GM19397 (cell line): ENCODE measurements around the gene MESD.

ENCODE experiments used
- ATAC-seq: cut with Tn5 transposase; IDR thresholded peaks from one replicate; pipeline ENCODE4 v1.9.1; 2021; ENCODE audit warnings: mild to moderate bottlenecking, moderate library complexity; ENCODE audit not compliant: unreplicated experiment

The MESD gene

GRCh38 chr15:80940851-80941250 is 48.8 kb downstream of the MESD start:
- no peak for ATAC-seq

GRCh38 chr15:80940331-80940730 is 49.3 kb downstream of the MESD start:
- no peak for ATAC-seq

DNA sequence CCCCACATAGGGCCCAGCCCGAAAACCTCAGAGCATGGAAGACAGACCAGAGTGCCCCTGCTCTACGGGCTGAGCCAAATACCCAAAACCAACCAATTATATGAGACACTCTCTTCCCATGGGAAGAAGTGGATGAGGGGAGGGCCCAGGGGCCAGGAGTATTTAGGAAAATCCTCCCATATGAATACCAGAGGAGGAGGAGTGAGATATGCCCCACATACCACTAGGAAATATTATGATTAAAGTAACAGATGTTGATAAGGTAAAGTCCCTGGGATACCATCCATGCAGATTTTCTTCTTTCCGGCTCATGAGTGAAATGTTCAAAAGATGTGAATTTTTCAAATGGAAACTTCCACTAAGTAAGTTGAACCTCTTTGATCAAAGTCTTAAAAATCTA is 50.4 kb downstream of the MESD start:
- no peak for ATAC-seq

GRCh38 chr15:80937718-80938117 is 51.9 kb downstream of the MESD start:
- no peak for ATAC-seq

DNA sequence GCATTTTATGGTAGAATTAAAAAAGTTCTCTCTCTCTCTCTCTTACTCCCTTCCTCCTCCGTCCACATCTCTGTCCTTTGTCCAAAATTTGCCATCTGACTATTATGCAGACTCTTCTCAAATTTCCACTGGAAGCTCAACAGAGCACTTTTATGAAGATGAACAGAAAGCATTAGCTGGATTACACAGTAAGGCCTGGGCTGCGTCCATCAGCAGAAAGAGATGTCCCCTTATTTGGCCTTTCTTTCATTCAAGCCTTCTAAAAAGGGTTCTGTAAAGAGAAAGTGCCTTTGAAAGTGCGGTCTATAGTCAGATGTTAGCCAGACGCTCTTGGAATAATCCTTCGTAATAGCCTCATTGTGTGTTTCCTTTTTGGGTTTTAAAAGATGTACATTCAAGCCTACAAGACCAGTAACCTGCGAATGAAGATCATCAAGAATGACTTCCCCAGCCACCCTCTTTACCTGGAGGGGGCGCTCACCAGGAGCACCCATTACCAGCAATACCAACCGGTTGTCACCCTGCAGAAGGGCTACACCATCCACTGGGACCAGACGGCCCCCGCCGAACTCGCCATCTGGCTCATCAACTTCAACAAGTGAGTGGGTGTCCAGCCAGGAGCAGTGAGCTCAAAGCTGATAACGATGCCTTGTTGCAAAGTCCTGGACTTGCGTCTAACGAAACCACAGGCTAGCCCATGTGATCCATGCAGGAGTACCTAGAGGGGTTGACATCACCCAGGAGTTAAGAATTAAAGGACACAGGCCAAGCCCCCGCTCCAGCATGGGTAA is 53.1 kb downstream of the MESD start:
- ATAC-seq = no peak

DNA sequence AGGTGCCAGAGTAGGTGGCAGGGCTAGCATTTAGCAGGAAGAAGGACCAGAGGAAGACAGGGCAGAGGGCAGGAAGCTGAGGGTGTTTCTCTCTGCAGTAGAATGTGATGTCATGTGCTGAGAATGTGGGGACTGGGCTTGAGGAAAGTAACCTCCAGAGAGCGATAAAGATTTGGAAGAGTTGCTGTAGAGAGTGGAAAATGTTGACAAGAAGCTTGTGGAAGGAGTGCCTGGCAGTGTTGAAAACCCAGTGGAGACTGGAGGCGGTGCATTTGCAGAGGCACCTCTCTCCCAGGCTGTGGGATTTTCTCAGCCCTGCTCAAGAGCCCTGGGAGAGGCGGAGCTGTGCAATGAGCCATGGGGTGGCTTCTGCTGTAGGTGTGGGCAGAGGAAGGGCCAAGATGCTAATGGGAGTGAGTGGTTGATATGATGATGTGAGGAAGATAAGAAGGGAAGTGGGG is 54.8 kb downstream of the MESD start:
- no peak for ATAC-seq

DNA sequence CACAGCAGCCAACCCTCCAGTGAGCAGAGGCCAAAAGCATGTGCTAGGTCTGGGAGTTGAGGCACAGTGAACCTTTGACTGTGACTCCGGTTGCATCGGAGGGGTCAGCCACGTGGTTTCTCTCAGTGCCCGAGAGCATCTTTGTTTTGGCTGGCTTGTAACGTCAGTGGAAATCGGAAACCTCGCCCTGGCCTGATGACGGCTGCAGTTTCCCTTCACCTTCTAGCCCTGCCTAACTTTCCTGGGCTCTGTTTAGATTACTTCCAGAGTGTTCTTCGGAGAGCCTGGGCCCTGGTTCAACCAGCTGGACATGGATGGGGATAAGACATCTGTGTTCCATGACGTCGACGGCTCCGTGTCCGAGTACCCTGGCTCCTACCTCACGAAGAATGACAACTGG is 56.6 kb downstream of the MESD start:
- ATAC-seq = no peak

DNA sequence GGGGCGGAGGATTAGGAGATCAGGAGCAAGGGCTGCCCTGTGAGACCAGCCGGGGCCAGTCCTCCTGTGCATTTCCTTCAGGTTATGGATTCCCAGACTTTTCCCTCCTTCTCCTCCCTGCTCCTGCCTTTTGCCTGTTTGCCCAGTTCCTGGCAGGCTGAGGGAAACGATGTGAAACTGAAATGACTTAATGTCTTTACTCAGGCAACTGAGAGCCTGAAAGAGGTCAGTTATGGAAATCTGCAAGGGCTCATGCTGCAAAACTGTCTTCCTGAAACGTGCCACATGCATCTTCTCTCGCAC is 57.2 kb downstream of the MESD start:
- no peak for ATAC-seq

DNA sequence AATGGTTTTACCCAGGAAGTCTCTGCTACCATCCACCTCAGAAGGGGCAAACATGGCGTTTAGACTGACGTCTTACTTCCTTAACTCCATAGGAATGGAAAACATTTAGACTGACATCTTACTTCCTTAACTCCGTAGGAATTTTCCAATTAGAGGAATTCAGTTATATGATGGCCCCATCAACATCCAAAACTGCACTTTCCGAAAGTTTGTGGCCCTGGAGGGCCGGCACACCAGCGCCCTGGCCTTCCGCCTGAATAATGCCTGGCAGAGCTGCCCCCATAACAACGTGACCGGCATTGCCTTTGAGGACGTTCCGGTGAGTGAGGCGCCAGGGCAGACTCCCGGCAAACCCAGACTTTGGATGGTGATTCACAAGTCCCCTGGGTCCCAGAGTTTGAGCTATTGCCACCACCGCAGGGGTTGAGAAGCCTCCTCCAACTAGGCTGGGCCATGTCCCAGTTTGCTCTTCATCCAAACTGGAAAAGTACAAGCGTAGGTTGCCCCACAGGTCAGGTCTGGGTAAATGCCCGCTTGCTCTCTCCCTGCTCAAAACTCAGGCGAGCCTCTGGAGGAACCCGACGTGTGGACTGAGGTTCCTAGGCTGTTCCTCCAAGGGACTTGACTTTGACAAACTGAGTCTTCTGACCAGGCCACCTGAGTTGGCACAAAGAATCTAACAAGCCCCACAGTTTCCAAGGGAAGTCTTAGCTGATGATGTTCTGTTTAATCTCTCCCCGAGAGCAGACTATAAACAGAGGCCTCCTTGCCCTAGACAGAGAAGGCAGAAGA is 57.7 kb downstream of the MESD start:
- ATAC-seq = no peak

GRCh38 chr15:80931191-80931590 is 58.4 kb downstream of the MESD start:
- no peak for ATAC-seq

- no peak for ATAC-seq
Measured at GRCh38 chr15:80929689-80930088, 59.9 kb downstream of the MESD start.

DNA sequence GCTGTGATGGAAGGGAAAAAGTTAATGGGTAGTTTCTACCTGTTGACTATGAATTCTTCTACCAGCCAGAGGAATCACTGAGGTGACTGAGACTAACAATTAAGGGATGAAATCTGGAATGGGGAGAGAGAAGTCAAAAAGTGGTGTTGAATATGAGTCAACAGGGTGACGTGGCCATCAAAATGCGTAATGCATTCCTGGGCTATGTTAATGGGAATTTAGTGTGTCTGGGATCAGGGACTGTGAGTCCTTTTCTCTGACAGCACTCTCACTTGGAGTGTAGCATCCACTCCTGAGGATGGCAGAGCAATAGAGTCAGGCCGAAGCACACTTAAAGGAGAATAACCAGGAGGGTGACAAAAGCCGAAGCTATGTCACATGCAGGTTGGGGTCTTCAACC is 60.4 kb downstream of the MESD start:
- no peak for ATAC-seq

DNA sequence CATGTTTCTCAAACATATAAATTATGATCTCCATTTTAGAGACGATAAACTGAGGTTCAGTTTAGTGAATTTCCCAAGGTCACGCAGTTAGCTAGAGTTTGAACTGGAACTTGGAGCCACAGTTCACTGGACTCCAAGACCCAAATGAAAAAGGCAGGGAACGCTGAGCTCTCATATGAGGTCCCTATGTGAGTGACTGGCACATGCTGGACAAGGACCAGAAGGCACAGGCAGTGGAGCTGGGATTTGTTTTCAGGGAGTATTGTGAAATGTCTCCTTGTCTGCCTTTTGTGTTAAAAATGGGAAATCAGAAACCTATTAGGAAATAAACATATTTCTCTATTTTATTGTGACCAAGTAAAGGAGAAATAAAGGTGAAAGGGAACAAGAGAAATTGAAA is 63.5 kb downstream of the MESD start:
- no peak for ATAC-seq

- no peak for ATAC-seq
Measured at GRCh38 chr15:80925597-80926059, 64.0 kb downstream of the MESD start.

GRCh38 chr15:80924278-80924677 is 65.3 kb downstream of the MESD start:
- ATAC-seq = no peak

DNA sequence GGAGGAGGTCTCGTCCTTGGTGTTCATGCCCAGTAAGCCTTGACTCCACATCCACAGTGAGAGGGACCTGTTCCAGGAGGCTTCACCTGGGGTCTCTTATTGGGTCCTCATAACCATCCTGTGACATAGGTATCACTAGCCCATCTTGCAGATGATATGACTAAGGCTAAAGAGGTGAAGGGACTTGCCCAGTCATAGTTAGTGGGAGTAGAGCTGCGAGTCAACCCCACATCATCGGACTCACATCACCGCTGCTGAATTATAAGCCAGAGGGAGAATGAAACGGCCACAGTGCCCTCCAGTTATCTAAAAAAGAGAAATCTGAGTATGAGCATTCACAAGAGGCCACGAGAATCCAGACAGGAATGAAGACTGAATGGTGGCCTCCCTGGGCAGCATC is 66.0 kb downstream of the MESD start:
- ATAC-seq = no peak

DNA sequence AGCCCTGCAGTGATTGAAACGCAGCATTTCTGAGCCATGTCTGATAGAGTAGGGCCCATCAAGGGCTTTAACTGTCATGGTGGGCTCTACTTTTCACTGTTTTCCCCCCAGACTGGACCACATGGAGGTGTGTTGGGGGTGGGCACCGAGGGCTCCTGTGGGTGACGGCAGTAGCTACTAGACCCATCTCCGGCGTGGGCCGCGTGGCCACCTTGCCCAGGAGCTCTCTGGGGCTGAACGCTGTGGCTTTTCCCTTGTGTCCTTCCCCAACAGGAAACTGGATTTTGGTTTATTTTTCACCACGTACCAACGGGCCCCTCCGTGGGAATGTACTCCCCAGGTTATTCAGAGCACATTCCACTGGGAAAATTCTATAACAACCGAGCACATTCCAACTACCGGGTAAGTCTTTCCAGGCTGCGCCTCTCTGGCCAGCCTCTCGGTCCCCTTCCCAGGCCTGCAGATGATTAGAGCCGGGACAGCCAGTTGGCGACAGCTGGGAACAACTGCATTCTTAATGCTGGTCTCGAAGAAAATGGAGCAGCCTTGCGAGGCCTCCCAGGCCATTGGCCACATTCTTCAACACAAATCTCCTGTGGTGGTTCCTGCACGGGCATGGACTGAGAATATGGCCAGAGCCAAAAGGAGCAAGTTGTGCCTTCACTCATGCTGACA is 67.7 kb downstream of the MESD start:
- no peak for ATAC-seq

DNA sequence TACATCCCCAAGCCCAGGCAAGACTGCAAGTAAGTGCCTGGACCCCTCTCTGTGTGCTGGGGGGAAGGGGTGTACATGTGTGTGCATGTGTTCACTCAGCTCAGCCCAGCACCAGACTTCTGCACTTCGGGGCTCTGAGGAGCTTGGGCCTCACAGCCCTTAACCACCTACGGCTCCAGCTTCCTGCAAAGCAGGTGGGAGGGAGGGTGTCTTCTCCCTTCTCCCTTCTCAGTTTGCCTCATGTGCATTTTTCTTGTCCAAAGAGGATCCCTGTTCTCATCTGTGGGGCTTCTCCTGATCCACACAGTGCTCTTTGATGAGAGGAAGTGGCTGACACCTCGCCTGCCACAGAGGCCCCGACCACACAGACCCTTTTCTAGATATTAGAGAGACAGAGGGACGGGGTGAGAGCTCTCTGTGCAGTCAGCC is 69.3 kb downstream of the MESD start:
- ATAC-seq = no peak

- ATAC-seq = no peak
Measured at GRCh38 chr15:80918196-80918783, 71.3 kb downstream of the MESD start.

- no peak for ATAC-seq
Measured at GRCh38 chr15:80916056-80916455, 73.6 kb downstream of the MESD start.

DNA sequence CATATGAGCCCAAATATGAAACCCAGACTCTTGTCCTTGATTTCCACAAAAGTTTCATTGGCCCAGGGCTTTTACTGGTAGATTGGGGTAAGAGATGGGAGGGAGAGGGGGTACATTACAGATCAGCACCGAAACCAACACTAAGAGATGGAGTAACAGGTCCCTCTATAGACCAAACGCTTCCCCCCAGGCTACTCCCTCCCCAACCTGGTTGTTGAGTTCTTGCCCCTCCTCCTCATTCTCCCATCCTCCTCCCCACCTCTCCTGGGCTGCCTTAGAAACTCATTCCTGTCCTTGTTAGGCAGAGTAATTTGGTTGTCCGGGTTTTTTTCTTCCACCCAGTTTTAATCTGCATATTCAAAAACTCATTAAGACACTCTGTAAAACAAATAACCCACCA is 74.1 kb downstream of the MESD start:
- ATAC-seq = no peak
